SW480 (cell line): ENCODE measurements around the gene SREBF1.

Experiments used
- DNase-seq: peaks from one replicate; pipeline ENCODE4 v3.0.0-alpha.2; 2016; ENCODE audit warnings: low spot score

Gene SREBF1

DNA sequence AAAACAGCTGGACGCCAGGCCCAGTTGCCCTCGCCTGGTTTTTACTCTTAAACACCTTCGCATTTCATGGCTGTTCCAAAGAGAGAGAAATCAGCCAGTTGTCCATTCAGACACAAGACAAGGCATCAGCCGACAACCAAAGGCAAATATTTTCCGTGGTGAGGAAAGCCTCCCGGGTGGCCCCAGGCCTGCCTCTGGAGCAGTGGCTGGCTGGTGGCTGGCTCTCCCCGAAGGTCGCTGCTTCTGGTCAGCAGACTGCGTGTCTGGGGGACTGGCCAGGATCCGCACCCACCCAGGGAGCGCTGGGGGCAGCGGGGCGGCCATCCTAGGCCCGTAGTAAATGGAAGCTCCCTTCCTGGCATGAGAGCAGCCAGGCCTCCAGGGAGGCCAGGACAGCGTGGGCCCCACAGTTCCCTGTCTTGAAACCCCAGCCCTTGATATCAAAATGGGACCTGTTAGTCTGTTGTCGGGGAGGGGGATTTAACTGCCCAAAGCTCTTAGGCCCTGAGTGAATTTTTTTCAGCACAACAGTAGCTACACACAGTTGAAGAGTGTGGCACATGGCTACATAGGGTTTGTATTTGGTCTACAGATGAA is 57.7 kb downstream of the SREBF1 start:
- DNase-seq: no peak

DNA sequence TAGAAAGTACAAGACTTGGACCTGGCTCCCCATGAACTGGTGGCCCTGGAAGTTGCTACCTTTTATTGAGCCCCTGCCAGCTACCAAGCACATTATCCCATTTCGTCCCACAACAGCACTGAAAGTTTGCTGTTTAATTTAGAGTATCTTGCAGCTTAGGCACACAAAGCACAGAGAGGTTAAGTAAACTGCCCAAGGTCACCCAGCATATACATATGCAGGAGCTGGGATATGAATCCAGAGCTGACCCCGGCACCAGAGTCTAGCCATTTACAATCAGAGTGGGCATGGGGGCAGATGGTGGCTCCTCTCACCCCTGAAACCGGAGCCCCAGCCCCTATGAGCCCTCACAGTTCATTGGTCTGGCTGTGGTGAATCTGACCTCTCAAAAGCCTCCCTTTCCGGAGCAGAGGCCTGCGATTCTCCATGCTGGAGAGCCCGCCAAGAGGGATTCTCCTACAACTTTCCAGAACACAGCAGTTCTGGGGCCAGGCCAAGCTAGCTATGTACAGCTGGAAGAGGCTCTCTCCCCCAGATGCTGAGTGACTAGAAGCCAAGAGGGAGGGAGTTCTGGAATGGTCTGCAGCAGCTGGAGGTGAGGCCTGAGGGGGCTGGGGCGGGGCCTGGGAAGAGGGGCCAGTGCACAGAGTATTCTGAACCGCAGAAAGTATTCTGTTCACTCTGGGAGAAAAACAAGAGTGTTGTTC is 58.3 kb downstream of the SREBF1 start:
- DNase-seq: no peak

DNA sequence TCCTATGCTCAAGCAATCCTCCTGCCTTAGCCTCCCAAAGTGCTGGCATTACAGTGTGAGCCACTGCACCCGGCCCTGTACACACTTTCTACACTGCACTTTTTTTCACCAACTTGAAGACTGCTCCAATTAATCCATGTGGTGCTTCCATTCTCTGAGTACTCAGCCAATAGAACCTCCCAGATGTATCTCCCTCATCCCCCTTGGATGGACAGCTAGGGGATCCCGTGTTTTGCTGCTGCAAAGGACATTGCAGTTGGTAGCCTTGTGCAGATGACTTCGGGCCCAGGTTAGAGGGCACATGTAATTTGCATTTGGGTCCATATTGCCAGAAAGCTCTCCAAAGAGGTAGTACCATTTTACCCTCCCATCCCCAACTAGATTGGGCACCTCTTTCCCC is 59.9 kb downstream of the SREBF1 start:
- no peak for DNase-seq

DNA sequence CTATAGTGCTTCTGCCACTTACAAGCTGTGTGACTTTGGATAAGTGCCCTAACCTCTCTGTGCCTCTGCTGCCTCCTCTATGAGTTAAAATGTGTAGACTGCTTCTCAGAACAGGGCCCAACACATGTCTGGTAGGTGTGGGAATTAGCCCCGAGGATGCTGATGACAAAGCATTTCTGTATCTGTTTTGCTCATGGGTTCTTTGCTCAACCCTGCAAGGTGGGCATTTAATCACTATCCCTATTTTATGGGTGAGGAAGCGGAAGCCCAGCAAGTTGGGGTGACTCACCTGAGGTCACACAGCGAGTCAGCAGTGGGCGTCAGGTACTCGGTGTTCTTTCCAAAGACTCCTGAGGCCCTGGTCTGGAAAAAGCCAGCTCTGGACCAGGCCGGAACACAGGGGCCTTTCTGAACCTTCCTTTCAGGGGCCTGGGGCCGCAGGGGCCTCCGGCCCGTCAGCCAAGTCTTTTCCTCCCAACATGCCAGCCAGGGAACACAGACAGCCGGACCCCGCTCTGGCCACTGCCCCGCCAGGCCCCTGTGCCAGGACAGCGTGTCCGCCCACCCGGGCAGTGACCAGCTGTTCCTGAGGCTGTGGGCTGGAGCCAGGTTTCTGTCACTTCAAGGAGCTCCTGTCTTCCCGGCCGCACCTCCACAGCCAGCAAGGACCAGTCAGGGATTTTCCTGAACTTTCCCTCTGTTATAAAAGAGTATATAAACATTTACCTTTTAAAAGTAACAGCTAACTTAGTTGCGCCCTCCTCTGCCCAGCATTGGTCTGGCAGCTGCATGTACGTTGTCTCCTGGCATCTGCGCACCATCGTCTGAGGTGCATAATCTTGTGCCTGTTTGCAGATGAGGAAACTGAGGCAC is 62.5 kb downstream of the SREBF1 start:
- peak; percentile 31 for DNase-seq

DNA sequence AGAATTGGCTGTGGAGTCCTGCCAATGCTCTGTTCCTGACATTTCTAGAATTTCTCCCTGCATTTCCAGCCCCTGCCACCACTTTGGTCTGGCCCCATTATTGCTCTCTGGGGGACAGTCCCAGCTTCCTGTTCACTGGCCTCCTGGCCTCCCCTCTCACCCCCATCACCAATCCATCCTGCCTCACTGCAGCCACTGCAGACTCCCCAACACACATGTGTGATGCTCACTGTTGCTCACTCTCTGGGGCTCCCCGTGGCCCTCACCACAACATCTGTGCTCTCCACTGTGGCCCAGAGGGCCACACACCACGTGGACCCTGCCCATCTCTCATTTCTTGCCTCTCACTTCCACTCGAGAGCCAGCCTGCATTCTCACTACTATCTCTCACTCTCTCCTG is 64.6 kb downstream of the SREBF1 start:
- DNase-seq: no peak

DNA sequence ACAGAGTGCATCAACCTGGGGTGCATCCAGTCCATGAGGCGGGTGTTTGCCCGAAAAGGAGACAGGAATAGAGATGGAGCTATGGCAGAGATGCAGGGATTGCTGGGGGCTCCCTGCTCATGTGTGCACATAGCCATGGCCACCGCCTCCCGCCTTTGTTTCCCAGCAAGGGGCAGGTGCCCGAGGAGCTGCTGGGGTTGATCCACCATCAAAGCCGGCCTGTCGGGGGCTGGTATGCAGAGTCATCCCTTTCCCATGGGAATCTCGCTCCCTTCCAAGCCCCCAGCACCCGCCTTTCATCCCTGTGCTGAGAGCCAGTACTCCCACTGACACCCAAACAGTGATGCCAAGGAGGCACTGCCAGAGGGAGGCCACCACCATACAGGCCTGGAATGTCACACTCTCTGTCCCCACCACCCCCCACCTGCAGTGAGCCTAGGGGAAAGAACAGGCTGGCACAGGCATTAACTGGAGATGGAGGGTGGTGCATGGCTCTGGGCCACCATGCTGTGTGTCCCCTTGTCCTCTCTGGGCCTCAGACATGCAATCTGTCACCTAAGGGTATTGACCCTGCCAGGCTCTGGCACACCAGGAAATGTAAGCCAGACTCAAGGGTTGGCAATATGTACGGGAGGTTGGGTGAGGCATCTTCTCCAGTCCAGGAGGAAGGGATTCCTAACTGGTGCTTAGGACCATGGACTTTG is 65.1 kb downstream of the SREBF1 start:
- DNase-seq: no peak

DNA sequence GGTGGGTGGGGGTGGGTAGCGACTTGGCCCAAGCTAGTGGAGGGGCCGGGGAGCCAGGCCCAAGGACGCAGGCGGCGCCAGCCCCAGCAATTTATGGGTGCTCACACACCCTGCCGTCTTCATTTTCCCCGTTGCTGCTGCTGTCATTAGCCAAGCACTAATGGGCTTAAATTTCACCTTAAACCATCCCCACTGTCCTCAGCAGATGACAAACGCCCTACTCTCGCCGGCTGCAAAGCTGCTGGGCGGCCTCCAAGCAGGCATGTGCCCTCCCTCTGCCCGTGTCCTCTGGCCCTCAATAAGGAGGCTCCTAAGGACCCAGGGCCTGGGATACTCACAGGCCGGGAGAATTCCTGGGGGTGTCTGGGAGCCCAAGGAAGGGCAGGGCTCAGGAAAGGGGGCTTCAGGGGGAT is 66.1 kb downstream of the SREBF1 start:
- no peak for DNase-seq

DNA sequence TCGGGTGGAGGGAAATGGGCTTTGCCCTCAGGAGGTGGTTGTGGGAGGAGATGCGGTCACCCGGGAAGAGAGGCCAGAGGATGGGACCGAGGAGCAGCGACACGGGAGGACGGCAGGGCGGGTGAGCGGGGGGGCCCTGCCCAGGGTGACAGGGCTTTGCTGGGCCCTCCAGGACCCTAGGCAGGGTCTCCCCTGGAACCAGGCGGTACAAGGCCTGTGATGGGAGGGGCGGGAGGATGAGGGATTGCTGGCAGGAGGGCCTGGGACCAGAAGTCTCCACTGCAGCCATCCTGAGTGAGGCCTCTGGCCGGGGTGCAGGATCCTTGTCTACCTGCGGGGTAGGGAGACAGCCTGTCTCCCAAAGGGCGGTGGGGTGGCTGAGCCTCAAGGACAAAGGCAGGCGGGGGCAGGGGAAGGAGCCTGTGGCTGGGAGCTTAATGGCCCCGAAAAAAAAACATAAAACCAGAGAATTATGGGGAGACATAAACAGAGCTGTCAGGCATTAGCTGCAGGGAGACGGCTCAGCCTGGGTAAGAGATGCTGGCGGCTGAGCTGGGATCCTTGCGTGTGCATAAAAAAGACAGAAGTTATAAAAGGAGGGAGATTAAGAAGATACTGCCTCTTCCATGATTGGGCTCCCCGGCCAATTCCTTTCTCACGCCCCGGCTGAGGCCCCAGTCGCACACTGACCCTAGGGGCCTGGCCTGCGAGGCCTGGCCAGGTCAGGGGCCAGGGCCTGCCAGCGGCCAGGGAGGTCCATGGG is 66.7 kb downstream of the SREBF1 start:
- DNase-seq: no peak

DNA sequence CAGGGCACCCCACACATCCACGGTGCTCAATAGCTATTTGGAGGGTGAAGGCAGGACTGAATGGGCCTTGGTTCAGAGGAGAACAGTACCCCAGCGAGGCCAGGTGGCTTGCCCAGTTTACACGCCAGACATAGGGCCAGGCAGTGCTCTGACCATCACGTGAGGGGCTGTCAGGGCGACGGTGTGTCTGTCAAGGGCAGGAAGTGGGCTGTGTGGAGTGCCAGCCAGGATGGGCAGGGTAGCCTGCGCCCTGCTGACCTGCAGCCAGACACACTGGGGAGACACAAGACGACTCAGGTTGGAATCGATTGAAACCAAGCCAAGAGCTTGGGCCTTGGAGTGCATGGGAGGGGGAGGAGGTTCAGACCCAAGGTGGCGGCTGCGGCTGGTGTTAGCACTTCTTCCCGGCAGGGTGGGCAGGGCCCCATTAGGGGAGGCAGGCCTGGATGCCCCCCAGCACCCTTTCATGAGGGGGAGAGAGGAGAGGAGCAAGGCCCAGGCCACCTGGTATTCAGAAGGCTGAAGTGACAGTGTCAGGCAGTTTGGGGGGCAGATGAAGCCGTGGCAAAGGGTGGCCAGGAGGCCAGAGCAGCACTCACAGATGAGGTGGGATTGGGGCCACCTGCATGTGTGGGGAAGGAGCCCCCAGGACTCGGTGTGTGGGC is 68.2 kb downstream of the SREBF1 start:
- DNase-seq: no peak

DNA sequence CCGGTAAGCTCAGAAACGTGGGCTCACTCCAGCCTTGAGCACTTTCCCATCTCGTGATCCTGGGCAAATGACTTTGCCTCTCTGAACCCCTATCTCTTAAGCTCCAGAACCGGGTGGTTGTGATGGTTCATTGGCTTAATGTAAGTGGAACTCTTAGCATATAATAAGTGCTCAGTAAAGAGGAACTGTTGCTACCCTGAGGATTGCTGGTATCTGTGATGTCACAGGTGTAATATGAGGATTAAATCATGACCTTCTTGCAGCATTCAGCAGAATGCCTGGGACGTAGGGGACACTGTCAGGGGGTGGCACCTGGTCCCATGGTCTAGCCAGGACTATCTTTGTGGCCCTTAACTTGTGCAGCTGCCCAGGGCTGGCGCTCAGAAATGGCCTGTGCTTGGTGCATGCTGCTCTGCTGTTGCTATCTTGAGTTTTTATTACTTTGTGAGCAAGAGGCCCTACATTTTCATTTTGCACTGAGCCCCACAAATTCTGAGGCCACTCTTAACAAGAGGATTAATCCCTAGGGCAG is 68.8 kb downstream of the SREBF1 start:
- no peak for DNase-seq

DNA sequence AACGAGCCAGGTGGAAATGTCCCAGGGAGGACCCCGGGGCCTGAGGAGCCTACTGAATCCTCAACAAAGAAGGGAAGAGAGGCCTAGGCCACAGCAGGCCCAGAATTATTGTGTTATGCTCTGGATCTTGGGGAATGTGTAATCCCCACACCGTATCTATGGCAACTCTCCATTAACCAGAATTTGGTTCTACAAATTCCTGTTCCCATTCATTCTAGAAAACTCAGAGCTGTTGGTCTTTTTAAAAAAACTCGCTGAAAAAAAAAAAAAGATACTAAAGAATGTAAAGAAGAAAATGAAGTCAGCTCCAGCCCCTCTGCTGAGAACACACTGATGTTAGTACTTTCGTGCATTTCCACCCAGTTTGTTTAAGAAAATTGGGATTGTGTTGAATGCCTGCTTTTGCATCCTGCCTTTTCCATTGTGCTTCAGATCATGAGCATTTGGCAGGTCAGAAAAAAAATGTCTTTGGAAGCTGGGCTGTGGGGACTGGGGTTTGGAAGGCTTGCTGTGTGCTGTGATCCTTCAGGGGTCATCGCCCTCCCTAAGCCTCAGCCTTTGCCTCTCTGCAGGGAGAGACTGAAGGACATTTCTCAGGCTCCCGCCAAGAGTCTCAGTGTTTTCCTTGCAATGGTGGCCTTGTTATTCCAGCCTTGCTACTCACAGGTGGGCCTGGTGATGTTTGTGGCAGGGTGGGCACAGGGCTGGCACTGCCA is 69.5 kb downstream of the SREBF1 start:
- no peak for DNase-seq

DNA sequence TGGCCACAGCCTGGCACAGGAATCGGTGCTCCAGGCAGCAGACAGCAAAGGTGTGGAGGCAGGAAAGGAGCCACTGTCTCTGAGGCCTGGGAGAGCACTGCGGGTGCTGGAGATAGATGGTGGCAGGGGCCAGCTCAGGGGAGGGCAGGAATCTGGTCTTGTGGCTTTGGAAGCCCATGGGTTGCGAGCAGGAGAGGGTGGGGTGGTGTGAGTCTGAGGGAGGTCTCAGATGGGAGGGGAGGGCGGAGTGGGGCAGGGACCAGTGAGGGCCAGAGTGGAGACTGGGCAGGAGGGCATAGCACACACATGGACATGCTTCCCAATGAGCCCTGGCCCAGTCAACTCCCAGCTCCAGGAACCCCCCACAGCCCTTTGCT is 70.1 kb downstream of the SREBF1 start:
- no peak for DNase-seq

DNA sequence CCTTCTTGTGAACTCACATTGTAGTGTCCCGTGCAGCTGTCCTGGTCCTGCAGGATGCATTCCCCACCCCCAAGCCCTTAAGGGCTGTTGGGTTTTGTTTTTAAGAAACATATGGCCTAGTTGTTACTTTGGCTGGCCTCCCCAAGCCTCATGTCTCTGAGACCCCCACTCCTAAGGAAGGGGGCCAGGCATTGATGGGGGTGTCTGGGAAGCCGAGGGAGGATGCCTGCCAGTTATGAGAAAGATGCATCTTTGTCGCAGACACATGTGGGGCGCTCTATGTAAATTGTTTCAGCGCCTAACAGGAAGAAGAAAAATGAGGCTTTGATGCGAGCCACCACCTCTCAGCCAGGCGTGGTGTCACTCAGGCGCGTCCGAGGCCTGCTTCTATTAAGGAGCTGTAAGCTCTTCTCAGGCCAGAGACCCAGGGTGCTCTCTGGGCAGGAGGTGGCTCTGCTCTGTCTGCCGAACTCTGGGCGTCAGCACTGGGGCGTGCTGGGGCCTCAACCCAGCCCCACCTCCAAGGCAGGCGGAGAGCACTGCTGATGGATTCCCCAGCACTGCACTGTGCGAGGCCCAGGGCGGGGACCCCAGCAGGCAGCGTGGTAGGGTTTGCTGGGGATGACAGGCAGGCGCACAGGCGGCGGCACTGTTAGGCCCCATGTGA is 70.6 kb downstream of the SREBF1 start:
- no peak for DNase-seq

DNA sequence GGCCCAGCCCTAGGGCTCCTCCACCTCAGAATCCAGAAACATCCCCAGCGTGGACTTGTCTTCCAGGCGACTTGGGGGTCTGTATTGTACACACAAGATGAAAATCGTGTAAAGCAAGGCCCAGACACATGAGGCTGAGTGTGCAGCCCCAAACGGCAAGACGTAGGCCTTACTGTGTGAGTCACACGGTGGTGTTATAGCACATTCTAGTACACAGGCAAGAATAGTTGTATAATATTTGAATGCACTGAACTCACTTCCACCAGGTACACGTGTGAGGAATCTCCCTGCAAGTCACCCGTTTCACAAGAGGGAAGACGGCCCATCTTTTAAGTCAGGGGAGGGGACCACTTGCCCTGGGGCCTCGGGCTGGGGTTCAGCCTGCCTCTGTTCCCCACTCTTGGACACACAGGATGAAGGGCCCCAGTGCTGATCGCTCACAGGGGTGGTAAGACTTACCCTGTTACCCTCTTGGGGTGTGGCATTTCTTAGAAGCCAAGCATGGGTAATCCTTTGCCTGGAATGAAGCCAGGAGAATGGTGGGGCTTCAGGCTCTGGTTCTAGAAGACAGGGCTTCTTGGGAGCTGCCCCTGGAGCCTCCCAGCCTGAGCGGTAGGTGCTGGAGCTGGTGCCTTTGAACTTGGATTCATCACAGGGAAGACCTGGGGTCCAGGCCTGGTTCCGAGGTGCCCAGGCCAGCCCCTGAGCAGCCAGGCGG is 71.3 kb downstream of the SREBF1 start:
- DNase-seq: no peak

DNA sequence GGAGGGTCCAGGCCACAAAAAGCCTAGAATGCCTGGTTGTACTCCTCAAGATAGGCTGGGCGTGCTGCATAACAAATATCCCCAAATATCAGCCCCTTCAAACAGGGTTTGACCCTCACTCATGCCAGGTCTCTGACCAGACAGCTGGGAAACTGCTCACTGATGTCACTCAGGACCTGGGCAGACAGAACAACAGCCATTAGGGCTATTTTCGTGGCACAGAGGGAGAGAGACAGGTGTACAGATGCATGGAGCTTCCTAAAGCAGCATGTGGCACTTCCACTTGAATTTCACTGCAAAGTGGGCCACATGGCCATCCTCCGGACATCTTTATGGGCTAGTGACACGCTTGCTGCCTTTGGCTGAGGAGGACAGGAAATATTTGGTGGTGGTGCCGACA is 73.1 kb downstream of the SREBF1 start:
- no peak for DNase-seq

DNA sequence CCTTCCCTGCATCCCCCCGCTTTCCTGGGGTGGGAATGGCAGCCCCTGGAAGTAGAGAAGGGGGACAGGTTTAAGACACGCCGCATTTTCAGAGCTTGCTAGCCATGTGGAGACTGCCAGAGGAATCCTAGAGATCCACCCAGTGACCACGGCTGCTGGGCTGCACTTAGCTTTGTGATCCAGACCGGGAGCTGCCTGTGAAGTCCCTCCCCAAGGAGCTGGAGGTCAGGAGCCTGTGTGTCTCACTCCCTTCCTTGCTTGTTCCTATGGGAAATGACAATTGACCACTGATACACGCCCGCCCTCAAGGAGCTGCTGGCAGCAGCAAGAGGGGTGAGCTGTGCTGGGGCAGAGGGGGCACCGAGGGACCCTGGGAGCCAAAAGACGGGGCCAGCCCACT is 73.7 kb downstream of the SREBF1 start:
- no peak for DNase-seq

DNA sequence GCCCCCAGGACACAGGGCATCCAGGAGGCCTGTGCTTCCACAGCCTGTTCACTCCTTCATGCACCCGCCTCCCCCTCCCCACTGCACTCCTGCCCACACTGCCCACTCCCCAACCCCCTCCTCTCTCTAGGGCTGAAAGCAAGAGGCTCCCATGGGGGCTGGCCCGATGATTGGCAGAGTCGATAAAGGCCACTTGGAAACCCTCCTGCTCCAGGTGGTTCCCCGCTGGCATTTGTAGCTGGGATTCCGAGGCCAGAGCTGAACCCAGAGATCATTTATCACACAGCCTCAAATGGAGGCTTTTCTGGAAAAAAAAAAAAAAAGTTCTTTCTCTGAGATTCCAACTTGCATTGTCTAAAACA is 74.1 kb downstream of the SREBF1 start:
- DNase-seq: no peak
